CD4-positive, CD25-positive, alpha-beta regulatory T cell (primary cell): ENCODE results near the gene FOXL3. TPM values are rescaled to one million over a fixed set of nuclear protein-coding genes. Genes with fewer than 3 reads are reported as not detected.
"Not testable (repeated sequence)": the region's sequence is repeated elsewhere in the genome, so short reads cannot be mapped to it uniquely, and the experiment has no call there.

Source experiments
- ATAC-seq, 2 donors: fragments of 150-1000 bp; cut with Tn5 transposase; one replicate each; pipeline ENCODE4 v1.10.0; 2021; ENCODE audit warnings: low read depth in 2 of 2, moderate number of reproducible peaks in 2 of 2, moderate library complexity in 1 of 2
- DNase-seq, 3 donors: peaks; one replicate each; pipeline versions ENCODE4 v3.0.0 to v3.0.0-alpha.2; 2012 to 2022; ENCODE audit warnings: mixed read lengths in 1 of 3
- H3K27ac ChIP-seq: one replicate; pipeline ENCODE4 v1.7.0; 2013; ENCODE audit warnings: mild to moderate bottlenecking, low read length; ENCODE audit not compliant: insufficient read depth, poor library complexity, severe bottlenecking
- H3K27me3 ChIP-seq: one replicate; pipeline ENCODE4 v1.7.0; 2013; ENCODE audit warnings: low read length; ENCODE audit not compliant: control insufficient read depth, insufficient read depth
- H3K36me3 ChIP-seq: one replicate; pipeline ENCODE4 v1.7.0; 2013; ENCODE audit warnings: mild to moderate bottlenecking, low read length, moderate library complexity; ENCODE audit not compliant: control insufficient read depth, insufficient read depth
- H3K4me1 ChIP-seq: 2 replicates; pipeline ENCODE4 v1.7.0; 2013; ENCODE audit warnings: mild to moderate bottlenecking, low read length; ENCODE audit not compliant: insufficient read depth, control insufficient read depth, poor library complexity, severe bottlenecking
- H3K4me3 ChIP-seq: one replicate; pipeline ENCODE4 v1.7.0; 2013; ENCODE audit warnings: low read depth, mild to moderate bottlenecking, low read length, moderate library complexity
- H3K9me3 ChIP-seq, 2 experiments: 1 replicate in 1 of 2; 2 replicates in 1 of 2; pipeline ENCODE4 v1.7.0; 2013; ENCODE audit warnings: low read length in 2 of 2, mild to moderate bottlenecking in 1 of 2, moderate library complexity in 1 of 2; ENCODE audit not compliant: control insufficient read depth in 2 of 2
- H3K27ac Mint-ChIP-seq, 3 donors: one replicate each; pipeline ENCODE4 v1.8.0; 2020 to 2022; ENCODE audit warnings: mild to moderate bottlenecking in 3 of 3, mixed read lengths in 3 of 3, moderate library complexity in 2 of 3
- H3K27me3 Mint-ChIP-seq: one replicate; pipeline ENCODE4 v1.8.0; 2022; ENCODE audit warnings: mild to moderate bottlenecking, mixed read lengths
- H3K36me3 Mint-ChIP-seq: one replicate; pipeline ENCODE4 v1.8.0; 2020; ENCODE audit warnings: mixed read lengths
- H3K4me1 Mint-ChIP-seq, 4 donors: one replicate each; pipeline ENCODE4 v1.8.0; 2020 to 2022; ENCODE audit warnings: mixed read lengths in 4 of 4, mild to moderate bottlenecking in 1 of 4
- H3K4me3 Mint-ChIP-seq, 4 donors: one replicate each; pipeline ENCODE4 v1.8.0; 2020 to 2022; ENCODE audit warnings: mild to moderate bottlenecking in 4 of 4, mixed read lengths in 4 of 4, moderate library complexity in 3 of 4
- H3K9me3 Mint-ChIP-seq, 7 donors: one replicate each; pipeline ENCODE4 v1.8.0; 2020 to 2022; ENCODE audit warnings: mixed read lengths in 7 of 7, mild to moderate bottlenecking in 3 of 7, moderate library complexity in 2 of 7
- polyA plus RNA-seq, 4 donors: library from polyadenylated mRNA; unstranded; fragments of 300-500 nt; fragmentation: Illumina TruSeq; gene quantifications; one replicate each; pipeline ENCODE4 v1.2.3, GENCODE V29; 2021
- total RNA-seq: library from RNA; stranded (reverse); gene quantifications from one replicate; pipeline ENCODE4 v1.2.3, GENCODE V29; 2022

The FOXL3 gene
- total RNA-seq (not detected), polyA plus RNA-seq (not detected)

DNA sequence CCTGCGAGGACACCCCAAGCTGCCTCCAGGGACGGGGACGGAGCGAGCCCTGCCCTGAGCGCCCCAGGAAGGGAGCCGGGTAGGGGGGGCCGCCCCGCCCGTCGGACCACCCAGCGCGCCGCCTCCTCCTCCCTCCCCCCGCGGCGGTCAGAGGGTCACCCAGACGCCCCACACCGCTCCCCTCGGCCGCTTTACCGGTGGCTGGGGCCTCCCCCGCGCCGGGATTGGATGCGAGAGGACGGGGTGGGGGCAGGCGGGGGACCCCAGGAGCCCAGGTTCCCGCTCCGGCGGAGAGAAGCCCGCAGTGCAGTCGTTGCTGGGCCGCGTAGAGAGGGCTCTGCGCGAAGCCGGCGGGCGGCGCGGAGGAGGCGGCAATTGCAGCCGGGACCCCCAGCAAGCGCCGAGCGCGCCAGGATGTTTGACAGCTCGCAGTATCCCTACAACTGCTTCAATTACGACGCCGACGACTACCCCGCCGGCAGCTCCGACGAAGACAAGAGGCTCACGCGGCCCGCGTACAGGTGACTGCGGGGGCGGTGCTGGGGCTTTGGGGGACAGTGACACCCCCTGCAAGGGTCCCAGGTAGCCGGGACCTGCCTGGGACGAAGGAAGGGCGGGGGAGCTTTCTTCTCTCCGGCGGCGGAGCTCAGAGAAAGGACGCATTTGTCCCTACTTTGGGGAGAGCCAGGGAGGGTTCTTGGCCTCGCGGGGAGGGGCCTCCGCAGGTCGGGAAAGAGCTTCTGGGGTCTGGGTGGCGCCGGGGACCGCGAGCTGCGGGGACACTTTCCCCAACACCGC is at the start of gene FOXL3:
FOXL3 (plus strand) TSS at position 415 of the 798 bp plus-strand sequence; CDS start at position 415, 0 bp downstream.
- ATAC-seq (no peak), DNase-seq (no peak)
- no peak within 1 kb of the TSS for H3K4me3 Mint-ChIP-seq
- no peaks in the 10 kb centered on the region for H3K36me3 ChIP-seq
- no peaks in the 10 kb centered on the region for H3K36me3 Mint-ChIP-seq
- H3K9me3 ChIP-seq, result no peaks in the 10 kb centered on the region
- H3K27ac ChIP-seq, result no peak within 1 kb of the TSS
- no peak within 1 kb of the TSS for H3K4me3 ChIP-seq
- no peaks in the 10 kb centered on the region for H3K4me1 ChIP-seq
- H3K9me3 Mint-ChIP-seq, result no peaks in the 10 kb centered on the region
- peaks cover 35% of the 10 kb centered on the region for H3K27me3 Mint-ChIP-seq
- H3K4me1 Mint-ChIP-seq, result no peaks in the 10 kb centered on the region
- H3K27me3 ChIP-seq, result peaks cover 8% of the 10 kb centered on the region
- H3K27ac Mint-ChIP-seq, result no peak within 1 kb of the TSS

DNA sequence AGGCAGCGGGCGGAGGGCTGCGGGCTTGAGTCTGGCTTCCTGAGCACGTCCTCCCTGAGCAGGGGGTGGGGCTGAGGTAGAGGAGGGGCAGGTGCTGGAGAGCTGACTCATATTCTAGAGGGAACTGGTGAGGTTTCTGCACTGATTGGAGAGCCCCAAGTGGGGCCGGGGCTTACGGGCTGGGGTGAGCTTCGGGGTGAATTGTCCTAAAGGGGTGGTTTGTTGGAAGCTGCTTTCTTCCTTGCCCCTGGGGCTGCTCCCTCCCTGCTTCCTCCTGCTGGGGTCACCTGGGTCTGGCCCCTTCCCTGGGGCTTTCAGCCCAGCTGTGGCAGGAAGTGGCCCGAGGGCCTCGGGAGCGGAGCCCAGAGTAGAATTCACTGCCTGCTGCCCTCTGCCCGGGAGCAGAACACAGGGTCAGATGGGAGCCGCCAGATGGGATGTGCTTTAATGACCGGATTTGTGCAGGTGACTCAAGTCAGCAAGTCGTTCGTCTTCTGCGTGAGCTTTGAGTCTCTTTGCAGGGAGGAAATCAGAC is 49.0 kb upstream of the FOXL3 start:
- H3K27ac Mint-ChIP-seq, result no peak overlapping the region
- H3K4me3 ChIP-seq, result no peak overlapping the region
- no peaks in the 10 kb centered on the region for H3K36me3 ChIP-seq
- H3K9me3 Mint-ChIP-seq, result peaks cover 0 to 2% (median 0%) of the 10 kb centered on the region in 7 donors
- no peaks in the 10 kb centered on the region for H3K27me3 ChIP-seq
- no peaks in the 10 kb centered on the region for H3K27me3 Mint-ChIP-seq
- H3K36me3 Mint-ChIP-seq, result no peaks in the 10 kb centered on the region
- H3K4me3 Mint-ChIP-seq, result no peak overlapping the region
- peaks cover 0 to 2% of the 10 kb centered on the region in 2 experiments for H3K9me3 ChIP-seq
- no peak overlapping the region for H3K27ac ChIP-seq
- H3K4me1 Mint-ChIP-seq, result no peaks in the 10 kb centered on the region
- DNase-seq (no peak), ATAC-seq (peak in 1 of 2 donors; percentile 28)
- no peaks in the 10 kb centered on the region for H3K4me1 ChIP-seq

DNA sequence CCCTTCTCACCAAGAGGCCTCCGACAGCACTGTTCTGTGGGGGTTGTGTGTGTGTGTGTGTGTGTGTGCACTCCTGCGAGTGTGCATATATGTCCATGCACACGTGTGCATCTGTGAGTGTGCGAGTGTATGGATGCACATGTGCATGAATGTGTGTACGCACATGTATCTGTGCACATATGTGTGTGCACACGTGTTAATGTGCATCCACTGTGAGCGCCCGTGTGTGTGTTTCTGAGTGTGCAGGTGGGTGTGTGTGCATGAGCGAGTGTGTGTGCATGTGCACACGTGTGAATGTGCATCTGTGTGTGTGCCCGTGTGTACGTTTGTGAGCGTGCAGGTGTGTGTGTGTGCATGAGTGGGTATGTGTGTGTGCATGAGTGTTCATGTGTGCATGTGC is 48.5 kb upstream of the FOXL3 start:
- Mint-ChIP-seq H3K4me1 (no peaks in the 10 kb centered on the region), H3K9me3 (peaks cover 0 to 2% (median 0%) of the 10 kb centered on the region in 7 donors), H3K36me3 (no peaks in the 10 kb centered on the region)

DNA sequence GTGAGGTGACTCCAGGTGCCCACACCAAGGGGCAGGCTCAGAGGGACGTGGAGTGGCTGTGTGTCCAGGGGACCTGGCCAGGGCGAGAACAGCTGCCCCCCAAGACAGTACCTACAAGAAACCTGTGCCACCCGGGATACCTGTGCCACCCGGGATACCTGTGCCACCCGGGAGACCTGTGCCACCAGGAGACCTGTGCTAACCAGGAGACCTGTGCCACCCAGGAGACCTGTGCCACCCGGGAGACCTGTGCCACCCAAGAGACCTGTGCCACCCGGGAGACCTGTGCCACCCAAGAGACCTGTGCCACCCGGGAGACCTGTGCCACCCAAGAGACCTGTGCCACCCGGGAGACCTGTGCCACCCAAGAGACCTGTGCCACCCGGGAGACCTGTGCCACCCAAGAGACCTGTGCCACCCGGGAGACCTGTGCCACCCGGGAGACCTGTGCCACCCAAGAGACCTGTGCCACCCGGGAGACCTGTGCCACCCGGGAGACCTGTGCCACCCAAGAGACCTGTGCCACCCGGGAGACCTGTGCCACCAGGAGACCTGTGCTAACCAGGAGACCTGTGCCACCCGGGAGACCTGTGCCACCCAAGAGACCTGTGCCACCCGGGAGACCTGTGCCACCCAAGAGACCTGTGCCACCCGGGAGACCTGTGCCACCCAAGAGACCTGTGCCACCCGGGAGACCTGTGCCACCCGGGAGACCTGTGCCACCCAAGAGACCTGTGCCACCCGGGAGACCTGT is 47.0 kb upstream of the FOXL3 start:
- not testable (repeated sequence) for H3K27me3 Mint-ChIP-seq, H3K4me1 Mint-ChIP-seq, H3K27me3 ChIP-seq, H3K27ac ChIP-seq, H3K4me1 ChIP-seq, H3K9me3 ChIP-seq, H3K4me3 Mint-ChIP-seq, H3K36me3 Mint-ChIP-seq, H3K9me3 Mint-ChIP-seq, DNase-seq, H3K36me3 ChIP-seq, H3K4me3 ChIP-seq, H3K27ac Mint-ChIP-seq, ATAC-seq

More for the DNA sequence above, 48.5 kb upstream of the FOXL3 start:
- Mint-ChIP-seq H3K27me3 (no peaks in the 10 kb centered on the region), H3K4me3 (no peak overlapping the region), H3K27ac (no peak overlapping the region)
- Histone ChIP-seq H3K4me3 (no peak overlapping the region), H3K27ac (no peak overlapping the region), H3K4me1 (no peaks in the 10 kb centered on the region), H3K27me3 (no peaks in the 10 kb centered on the region), H3K36me3 (no peaks in the 10 kb centered on the region), H3K9me3 (peaks cover 0 to 2% of the 10 kb centered on the region in 2 experiments)
- ATAC-seq, result no peak
- DNase-seq, result no peak

DNA sequence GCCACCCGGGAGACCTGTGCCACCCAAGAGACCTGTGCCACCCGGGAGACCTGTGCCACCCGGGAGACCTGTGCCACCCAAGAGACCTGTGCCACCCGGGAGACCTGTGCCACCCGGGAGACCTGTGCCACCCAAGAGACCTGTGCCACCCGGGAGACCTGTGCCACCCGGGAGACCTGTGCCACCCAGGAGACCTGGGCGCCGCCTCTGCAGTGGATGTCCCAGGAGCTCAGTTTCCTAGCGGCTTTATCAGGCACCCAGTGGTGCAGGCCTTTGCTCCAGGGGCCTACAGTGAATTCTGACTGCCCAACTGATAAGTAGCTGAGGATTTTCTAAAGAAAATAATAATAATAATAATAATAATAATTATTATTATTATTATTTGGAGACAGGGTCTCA is 46.4 kb upstream of the FOXL3 start:
- H3K27me3 Mint-ChIP-seq, H3K4me3 ChIP-seq, H3K9me3 Mint-ChIP-seq, H3K27ac Mint-ChIP-seq, H3K27me3 ChIP-seq, H3K4me3 Mint-ChIP-seq, ATAC-seq, H3K27ac ChIP-seq, H3K9me3 ChIP-seq, H3K4me1 Mint-ChIP-seq, H3K36me3 Mint-ChIP-seq, H3K36me3 ChIP-seq, DNase-seq, H3K4me1 ChIP-seq: not testable (repeated sequence)

DNA sequence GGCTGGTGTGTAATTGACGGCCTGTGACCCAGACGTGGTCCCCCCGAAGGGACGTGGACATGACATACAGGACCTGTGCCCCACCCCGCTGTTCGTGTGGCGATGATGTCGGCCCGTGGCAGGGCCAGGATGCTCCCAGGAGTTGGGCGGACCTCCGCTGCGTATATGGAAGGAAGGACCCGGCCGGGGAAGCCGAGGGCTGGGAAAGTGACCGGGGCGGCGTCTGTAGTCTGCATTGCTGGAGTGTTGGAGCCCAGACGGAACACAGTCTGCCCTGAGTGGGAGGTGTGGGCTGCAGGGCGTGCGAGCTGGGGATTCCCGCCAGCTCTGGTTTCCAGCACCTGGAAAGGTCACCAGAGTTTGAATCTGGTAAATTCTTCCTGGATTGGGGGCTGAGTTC is 45.0 kb upstream of the FOXL3 start:
- Histone ChIP-seq H3K27ac (no peak overlapping the region), H3K4me1 (no peaks in the 10 kb centered on the region), H3K9me3 (peaks cover 0 to 2% of the 10 kb centered on the region in 2 experiments), H3K36me3 (no peaks in the 10 kb centered on the region), H3K4me3 (no peak overlapping the region), H3K27me3 (no peaks in the 10 kb centered on the region)
- ATAC-seq, result no peak
- no peaks in the 10 kb centered on the region for H3K4me1 Mint-ChIP-seq
- H3K27ac Mint-ChIP-seq, result no peak overlapping the region
- H3K27me3 Mint-ChIP-seq, result no peaks in the 10 kb centered on the region
- H3K9me3 Mint-ChIP-seq, result peaks cover 0 to 2% (median 0%) of the 10 kb centered on the region in 7 donors
- no peak overlapping the region for H3K4me3 Mint-ChIP-seq
- H3K36me3 Mint-ChIP-seq, result no peaks in the 10 kb centered on the region
- no peak for DNase-seq

DNA sequence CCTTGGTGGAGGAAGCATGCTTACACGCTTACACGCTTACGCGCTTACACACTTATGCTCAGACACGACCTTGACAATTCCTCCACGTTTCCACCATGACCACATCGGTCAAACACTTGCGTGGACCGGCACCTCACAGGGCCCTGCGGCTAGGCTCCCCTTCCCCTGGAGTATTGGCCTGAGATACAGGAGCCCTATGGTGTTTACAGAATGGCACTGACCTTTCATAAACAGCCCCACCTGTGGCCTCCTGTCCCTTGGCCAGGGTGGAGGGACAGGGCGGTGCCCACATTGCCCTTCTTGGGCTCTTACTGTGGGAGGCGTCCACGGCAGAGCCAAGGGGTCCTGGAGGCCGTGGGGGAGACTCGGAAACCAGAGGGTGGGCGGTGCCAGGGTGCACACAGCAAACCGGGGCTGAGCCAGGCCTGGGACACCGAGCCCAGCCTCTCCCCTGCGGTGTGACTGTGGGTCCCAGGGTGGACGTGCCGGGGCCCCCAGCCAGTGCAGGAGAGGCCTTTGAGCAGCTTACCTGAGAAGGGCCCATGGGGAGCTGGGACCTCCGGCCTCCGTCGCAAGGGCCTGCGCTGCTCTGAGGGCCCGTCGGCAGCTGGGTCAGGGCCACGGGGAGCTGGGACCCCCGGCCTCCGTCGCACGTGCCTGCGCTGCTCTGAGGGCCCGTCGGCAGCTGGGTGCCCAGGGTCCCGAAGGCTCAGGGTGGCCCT is 44.2 kb upstream of the FOXL3 start:
- H3K27me3 ChIP-seq, result no peaks in the 10 kb centered on the region
- no peaks in the 10 kb centered on the region for H3K9me3 ChIP-seq
- H3K36me3 ChIP-seq, result no peaks in the 10 kb centered on the region
- H3K4me1 ChIP-seq, result no peaks in the 10 kb centered on the region
- no peak overlapping the region for H3K4me3 ChIP-seq
- no peaks in the 10 kb centered on the region for H3K4me1 Mint-ChIP-seq
- ATAC-seq (no peak), DNase-seq (no peak)
- H3K27me3 Mint-ChIP-seq, result no peaks in the 10 kb centered on the region
- no peak overlapping the region for H3K27ac Mint-ChIP-seq
- H3K9me3 Mint-ChIP-seq, result peaks cover 0 to 2% (median 0%) of the 10 kb centered on the region in 7 donors
- H3K27ac ChIP-seq, result no peak overlapping the region
- H3K4me3 Mint-ChIP-seq, result no peak overlapping the region
- no peaks in the 10 kb centered on the region for H3K36me3 Mint-ChIP-seq
